Stimulated activated CD4-positive, alpha-beta T cell treated with anti-CD3 and anti-CD28 coated beads, Interleukin-12 subunit alpha, Interleukin-12 subunit beta, amount 100 ng/mL, for 24 hours (primary cell): Measurements from ENCODE around the gene PLXNA2.

Experiments used
- DNase-seq, 2 experiments: peaks; one replicate each; pipeline ENCODE4 v3.0.0-alpha.2; 2020; ENCODE audit warnings: low read depth in 2 of 2

Gene PLXNA2

GRCh38 chr1:208164609-208165008, 79.6 kb downstream of the PLXNA2 start:
- no peak for DNase-seq

- DNase-seq = no peak
These were observed 80.6 kb downstream of the PLXNA2 start for GRCh38 chr1:208163539-208163938.

DNA sequence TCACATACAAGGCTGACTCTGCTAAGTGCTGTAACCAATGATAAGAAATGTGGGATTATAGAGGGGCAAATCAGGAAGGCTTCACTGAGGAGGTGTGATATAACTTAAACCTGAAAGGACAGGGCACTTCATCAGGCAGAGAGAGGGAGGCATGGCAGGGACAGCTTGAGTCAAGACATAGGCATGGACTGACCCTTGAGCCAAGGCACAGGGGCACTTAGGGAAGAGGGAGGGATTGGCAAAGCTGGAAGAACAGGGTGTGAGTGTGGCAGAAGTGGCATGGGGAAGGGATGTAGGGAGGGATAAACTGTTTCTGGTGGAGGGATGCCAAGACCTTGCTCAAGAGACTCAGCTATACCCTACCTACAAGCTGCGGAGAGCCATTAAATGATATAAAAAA, 81.3 kb downstream of the PLXNA2 start:
- DNase-seq = no peak

- DNase-seq = no peak
These were observed 82.4 kb downstream of the PLXNA2 start for GRCh38 chr1:208161656-208162375.

DNA sequence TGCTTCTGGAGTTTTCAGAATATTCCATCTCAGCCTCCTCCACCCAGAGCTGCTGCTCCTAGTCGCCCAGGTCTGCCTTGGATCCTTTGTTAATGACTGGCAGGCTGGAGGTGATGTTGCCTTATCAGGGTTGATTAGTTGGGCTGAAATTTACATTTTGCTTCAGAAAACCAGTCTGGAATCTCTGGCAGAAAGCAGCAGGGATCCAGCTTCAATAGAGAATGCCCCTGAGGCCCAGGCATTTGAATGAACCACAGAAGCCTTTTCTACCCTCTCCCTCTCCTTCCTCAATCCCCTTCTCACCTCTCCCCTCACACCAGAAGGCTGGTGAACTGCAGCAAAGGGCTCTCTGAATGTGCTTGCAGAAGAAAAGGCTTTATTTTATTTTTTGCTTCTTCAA, 83.2 kb downstream of the PLXNA2 start:
- DNase-seq = no peak

- DNase-seq = no peak
These were observed 83.8 kb downstream of the PLXNA2 start for GRCh38 chr1:208160259-208160819.

DNA sequence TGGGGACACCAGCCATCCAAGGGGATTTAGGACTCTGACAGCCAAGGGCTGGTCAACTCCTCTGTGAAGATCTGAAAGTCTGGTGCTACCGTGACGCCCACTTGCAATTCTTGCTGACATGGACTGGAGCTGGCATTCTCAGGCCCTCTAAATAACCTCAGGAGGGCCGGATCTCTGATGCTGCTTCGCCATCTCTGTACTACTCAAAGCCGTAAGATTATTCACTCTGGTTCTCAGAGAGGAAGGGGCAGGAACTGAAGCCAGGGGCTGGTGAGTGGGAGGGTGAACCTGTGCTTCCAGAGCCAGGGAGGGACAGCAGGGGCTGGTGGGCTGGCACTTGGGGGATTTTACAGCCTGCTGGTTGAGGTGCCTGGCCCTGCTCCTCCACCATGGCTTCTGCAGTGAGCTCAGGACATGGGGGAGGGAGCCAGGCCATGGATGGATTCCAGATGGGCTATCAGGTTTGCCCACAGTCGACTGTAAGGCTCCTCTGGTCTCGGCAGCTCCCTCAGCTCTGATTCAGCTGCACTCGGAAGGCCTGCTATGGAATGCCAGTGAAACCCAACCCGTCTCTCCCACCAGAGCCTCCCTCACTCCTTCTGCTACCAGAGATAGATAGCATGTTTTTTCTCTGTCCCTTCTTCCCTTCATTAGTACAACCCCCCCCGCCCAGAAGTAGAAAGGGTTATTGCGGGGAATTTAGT, 84.5 kb downstream of the PLXNA2 start:
- no peak for DNase-seq

GRCh38 chr1:208158640-208159554, 85.3 kb downstream of the PLXNA2 start:
- DNase-seq = no peak

DNA sequence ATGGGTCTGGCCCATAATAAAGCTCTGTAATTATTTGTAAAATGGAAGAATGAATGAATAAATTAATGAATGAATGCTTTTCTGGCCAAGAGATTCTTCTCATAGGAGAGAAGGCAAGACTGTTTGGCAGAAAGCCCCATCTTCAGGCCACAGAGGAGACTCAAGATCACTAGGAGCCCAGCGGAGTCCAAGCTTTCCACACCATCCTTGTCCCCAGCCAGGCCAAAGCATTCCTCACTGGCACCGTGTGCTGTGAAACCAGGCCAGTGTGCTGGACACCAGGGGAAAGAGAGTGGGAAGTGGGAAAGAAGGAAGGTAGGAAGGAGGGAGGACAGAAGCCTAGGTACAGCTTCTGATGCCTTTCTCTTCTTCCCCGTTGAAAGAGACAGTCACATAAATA, 86.4 kb downstream of the PLXNA2 start:
- no peak for DNase-seq

DNA sequence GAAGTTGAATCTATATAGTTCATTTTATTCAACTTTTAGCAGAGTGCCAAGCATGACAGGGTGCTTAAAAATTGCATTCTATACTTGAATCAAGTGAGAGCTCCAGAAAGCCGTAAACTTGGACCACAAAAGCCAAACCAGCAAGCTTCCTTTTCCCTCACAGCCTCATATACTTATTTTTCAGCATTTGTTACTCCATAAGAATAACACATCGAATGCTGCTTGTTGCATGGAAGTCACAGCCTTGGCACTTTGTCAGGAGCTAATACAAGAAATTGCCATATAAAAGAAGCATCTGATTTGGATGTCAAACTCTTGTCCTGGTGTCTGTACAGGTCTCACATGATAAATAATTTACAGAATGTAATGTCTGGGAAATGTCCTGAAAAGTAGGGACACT, 87.4 kb downstream of the PLXNA2 start:
- DNase-seq = no peak

GRCh38 chr1:208156310-208156709, 87.9 kb downstream of the PLXNA2 start:
- DNase-seq = no peak

GRCh38 chr1:208154679-208155642, 89.2 kb downstream of the PLXNA2 start:
- no peak for DNase-seq

GRCh38 chr1:208154040-208154439, 90.1 kb downstream of the PLXNA2 start:
- no peak for DNase-seq

DNA sequence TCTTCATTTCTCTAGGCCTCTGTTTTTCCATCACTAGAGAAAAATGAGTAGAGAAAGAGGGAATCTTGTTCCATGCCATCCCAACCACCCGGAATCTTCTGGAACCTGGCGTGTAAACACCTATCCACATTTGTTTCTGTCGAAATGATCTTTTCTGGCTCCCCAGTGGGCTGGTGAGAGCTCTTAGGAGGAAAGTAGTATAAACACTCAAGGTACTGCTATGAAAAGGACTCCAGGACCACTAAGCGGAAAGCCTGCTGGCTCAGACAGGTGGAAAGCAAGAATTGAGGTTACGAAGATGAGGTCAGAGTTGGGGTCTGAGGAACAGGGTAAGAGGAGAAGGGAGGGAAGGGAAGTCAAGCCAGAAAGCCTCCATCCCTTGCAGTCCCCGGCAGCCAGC, 90.8 kb downstream of the PLXNA2 start:
- DNase-seq = no peak

DNA sequence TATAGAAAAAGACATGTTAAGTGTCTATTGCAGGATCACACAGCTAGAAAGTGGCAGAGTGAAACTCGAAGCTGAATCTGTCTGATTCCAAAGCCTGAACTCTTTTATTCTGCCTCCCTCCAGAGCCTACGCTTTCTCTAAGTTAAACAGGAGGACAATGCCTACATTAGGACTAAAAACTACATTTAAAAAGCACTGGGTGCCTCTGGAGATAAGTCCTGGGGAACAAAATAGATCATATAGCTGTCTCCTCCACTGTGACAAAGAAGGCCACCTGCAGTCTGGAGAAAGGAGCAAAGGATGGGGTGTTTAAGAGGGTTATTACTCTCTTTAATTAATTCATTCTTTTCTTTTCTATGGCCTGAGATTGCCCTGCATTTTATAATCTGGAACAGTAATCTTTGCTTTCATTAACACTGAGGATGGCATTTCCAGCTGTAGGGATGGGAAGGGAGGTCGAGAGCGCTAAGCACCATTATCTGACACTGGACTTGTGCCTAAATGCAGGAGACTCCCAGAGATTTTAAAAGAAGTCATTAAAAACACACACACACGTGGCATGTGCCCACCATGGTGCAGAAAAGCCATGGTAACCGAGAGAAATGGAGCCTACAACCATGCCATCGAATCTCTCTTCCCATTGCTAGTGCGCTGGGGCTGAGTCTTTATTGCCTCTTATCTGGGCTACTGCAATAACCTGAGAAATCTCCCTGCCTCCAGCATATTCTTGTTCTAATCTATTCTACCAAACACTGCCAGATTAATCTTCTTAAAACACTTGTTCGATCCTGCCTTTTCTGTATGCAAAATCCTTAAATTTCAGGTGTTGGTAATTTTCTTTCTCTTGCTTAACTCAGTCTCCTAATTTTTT, 92.2 kb downstream of the PLXNA2 start:
- DNase-seq = no peak

DNA sequence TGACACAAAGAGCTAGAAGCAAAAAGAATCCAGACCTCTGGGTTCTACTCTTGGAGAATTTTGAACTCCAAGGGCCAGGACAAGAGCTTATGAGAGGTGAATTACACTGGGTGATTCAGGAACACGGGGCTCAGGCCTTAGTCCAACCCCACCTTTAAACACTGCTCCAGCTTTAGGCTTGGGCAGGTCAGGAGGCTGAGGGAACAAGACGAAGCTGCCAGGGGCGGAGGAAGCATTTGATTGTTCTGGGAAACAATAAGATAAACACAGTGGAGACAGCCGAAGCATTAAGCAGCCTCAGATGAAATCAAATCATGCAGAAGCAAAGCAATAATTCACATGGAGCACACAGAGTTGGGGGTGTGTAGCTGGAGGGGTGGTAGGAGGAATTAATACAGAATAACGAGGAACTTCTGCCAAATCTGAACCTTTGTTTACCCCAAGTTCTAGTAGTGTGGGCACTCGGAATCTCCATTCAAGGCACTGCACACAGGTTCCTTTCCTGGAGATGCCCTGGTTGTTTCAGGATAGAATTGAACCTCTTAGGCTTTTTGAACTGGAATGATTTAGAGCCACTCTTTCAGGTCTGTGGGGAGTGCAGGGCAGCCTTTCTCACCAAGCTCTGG, 93.2 kb downstream of the PLXNA2 start:
- DNase-seq = no peak

GRCh38 chr1:208149776-208150514, 94.2 kb downstream of the PLXNA2 start:
- no peak for DNase-seq

GRCh38 chr1:208149213-208149612, 95.0 kb downstream of the PLXNA2 start:
- DNase-seq = no peak

DNA sequence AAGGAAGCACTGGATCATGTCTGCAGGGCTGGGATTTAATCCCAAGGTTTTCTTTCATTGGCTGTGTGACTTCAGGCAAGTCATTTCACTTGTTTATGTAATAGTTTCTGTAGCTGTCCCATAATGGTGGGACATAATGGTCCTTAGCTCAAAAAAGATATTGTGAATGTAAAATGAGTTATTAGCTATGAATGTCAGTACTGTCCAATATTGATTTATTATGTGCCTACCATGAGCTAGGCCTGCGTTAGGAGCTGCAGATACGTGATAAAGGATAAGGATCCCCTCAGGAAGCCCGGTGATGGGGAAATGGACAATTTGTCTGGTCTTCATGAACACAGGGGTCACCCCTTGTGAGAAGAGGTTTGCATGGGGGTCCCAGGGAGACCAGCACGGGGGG, 95.8 kb downstream of the PLXNA2 start:
- DNase-seq = no peak
